GM10248 (cell line): ENCODE measurements around the gene PIP5KL1.

ENCODE experiments used
- CTCF ChIA-PET: fragments of 300-600 bp; sonication (Branson Sonifier 250); formaldehyde crosslinking; extraction: SDS; loops from one replicate; lab custom pipeline; 2021; ENCODE audit warnings: antibody characterized with exemption; lab: Yijun Ruan, JAX
- POLR2A ChIA-PET: fragments of 350-650 bp; sonication (Branson Sonifier 250); formaldehyde crosslinking; extraction: SDS; loops from one replicate; lab custom pipeline; 2020; ENCODE audit warnings: antibody characterized with exemption; lab: Yijun Ruan, JAX
- DNase-seq: peaks from one replicate; pipeline ENCODE4 v3.0.0; 2012; ENCODE audit errors: extremely low spot score
- TF ChIP-seq, protein P1 (sequence below): IDR thresholded peaks from 2 replicates; pipeline ENCODE4 v1.5.1; 2012; ENCODE audit warnings: mild to moderate bottlenecking, low read depth; ENCODE audit errors: extremely low read depth, missing control alignments, control extremely low read depth

Gene PIP5KL1

DNA sequence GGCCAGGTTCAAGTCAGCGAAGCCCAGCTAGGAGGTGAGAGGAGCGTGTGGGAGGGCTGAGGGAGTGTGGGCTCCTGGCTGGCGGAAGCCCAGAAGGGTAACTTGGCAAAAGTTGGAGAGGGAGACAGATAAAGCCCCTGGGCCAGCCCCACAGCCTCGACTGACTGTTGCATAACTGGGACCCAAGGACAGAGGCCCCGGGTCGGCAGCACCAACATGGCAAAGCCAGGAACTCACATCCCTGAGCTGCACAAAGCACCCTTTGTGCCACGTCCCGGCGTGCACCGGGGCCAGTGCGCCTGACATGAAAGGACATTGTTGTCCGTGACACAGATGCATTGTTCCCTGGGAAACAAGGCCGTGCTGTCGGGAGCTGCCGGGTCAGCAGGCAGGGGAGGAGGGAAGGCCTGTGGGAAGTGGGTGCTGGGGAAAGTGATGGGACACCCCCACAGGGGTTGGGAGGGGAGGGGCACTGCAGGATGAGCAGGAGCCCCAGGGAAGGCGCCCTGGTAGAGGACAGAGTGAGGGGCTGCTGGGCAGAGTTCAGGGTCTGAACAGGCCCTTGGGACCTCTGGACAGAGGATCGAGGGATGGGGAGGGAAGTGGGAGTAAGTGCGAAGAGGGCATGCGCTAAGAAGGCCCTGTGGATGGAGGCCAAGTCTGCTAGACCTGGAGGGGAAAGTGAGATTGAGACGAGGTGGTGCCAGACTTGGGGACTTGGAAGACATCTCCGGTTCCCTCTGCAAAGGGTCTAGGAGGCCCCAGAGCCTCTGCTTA, 20.1 kb upstream of the PIP5KL1 start:
- CTCF ChIA-PET: interaction anchor here (12.2 to 25.1 kb wide), 3 partner anchors 6 to 88 kb away, joined by 263 to 615 read pairs (median 263); no protein-coding TSS in a partner anchor

DNA sequence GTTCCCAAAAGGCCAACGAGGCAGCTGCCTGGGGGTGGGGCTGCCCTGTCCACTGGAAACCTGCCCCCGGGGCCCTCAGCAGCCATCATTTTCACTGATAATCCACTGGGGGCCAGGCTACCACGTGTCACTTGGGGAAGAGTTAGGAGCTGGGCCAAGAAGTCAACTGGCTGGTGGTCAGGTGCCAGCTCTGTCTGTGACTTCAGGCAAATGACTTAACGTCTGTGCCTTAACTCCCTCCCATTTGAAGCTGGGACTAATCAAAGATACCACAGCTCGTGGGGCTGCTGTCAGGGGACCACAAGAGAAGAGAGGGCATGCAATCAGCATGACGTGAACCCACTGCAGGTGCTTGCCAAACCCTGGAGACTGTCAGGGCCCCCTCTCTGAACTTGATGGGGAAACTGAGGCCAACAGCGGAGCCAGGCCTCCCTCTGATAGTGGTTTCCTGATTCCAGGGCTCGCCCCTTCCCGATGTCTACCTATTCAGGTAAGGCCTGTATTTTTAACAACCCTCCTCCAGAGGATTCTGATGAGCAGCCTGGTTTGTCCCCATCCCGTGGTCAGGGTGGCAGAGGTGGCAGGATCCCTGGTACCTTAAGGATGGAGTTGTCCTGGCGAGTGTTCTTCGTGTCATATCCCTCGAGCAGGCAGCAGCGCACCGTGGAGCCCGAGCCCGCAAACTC, 19.4 kb upstream of the PIP5KL1 start:
- DNase-seq: no peak
- CTCF ChIA-PET: interaction anchor here (1.5 to 25.1 kb wide), 3 partner anchors 12 to 168 kb away, joined by 8 to 615 read pairs (median 263); no protein-coding TSS in a partner anchor
- POLR2A ChIA-PET: interaction anchor here (0.5 to 1.1 kb wide), 2 partner anchors 56 to 118 kb away, joined by 3 to 7 read pairs; partner anchors contain the start of gene SLC25A25
- TF ChIP-seq, protein P1, sequence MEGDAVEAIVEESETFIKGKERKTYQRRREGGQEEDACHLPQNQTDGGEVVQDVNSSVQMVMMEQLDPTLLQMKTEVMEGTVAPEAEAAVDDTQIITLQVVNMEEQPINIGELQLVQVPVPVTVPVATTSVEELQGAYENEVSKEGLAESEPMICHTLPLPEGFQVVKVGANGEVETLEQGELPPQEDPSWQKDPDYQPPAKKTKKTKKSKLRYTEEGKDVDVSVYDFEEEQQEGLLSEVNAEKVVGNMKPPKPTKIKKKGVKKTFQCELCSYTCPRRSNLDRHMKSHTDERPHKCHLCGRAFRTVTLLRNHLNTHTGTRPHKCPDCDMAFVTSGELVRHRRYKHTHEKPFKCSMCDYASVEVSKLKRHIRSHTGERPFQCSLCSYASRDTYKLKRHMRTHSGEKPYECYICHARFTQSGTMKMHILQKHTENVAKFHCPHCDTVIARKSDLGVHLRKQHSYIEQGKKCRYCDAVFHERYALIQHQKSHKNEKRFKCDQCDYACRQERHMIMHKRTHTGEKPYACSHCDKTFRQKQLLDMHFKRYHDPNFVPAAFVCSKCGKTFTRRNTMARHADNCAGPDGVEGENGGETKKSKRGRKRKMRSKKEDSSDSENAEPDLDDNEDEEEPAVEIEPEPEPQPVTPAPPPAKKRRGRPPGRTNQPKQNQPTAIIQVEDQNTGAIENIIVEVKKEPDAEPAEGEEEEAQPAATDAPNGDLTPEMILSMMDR: no peak

More for the DNA sequence above, 20.1 kb upstream of the PIP5KL1 start:
- TF ChIP-seq, protein P1: no peak
- DNase-seq: no peak
- POLR2A ChIA-PET: interaction anchor here (0.5 to 1.1 kb wide), 3 partner anchors 56 to 118 kb away, joined by 3 to 7 read pairs (median 6); partner anchors contain the start of gene SLC25A25

DNA sequence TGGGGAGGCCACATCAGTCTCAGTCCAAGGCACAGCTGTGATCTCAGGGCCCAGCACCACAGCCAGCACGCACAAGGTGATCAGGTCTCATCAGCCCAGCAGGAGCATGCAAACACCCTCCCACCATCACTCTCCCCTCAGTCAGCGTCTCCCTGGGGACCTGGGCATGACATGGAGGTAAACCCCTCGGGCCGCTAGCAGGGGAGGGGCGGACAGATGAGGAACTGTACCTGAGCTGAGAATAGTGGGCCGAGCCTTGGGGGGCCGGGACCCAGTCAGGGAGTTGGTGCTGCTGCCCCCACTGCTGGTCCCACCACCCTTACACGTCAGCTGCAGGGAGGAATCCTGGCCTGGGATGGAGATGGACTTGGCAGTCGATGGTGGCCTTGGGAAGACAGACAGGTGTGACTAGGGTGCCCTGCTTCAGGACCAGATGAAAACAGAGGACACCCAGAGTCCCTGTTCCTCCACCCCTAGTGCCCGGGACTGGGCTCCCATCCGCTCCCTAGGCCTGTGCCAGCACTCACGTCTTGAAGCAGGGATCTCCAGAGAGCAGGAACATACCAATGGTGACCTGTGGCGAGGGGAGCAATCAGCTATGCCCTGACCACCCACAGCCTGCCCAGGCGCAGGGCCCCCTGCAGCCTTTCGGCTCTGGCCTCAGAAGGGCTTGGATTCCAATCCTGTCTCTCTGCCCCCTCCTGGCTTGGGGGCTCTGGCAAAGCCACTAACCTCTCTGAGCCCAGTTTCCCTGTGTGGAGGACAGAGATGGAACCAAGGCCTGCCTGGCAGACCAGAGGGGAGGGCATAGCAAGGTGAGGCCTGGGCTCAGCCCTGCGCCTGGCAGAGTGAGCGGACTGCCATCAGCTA, 17.5 kb upstream of the PIP5KL1 start:
- POLR2A ChIA-PET: no interaction called here
- no peak for DNase-seq
- TF ChIP-seq, protein P1: no peak
- CTCF ChIA-PET: interaction anchor here (1.2 to 25.1 kb wide), 3 partner anchors 14 to 170 kb away, joined by 4 to 615 read pairs (median 263); no protein-coding TSS in a partner anchor

DNA sequence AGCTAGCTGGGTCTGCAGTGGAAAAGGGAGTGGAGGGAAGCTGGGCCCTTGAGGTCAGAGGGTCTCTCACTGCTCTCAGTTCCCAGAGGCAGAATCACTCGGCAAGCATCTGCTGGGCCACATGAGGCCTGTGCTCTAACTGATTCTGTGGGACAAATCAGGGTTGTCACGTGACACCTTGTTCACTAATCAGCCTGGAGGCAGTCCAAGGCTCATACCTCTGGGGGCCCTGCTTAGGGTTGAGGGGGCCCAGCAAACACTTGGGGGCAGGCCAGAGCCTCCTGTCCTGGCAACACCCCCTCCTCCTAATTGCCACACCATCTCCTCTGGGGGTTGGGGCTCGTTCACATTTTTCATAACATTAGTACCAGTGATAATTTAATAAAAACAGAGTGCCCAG, 16.2 kb upstream of the PIP5KL1 start:
- CTCF ChIA-PET: interaction anchor here (0.7 to 25.1 kb wide), 4 partner anchors 15 to 171 kb away, joined by 3 to 615 read pairs (median 134); partner anchors contain the start of gene EEIG1
- DNase-seq: no peak
- POLR2A ChIA-PET: no interaction called here
- TF ChIP-seq, protein P1: no peak

DNA sequence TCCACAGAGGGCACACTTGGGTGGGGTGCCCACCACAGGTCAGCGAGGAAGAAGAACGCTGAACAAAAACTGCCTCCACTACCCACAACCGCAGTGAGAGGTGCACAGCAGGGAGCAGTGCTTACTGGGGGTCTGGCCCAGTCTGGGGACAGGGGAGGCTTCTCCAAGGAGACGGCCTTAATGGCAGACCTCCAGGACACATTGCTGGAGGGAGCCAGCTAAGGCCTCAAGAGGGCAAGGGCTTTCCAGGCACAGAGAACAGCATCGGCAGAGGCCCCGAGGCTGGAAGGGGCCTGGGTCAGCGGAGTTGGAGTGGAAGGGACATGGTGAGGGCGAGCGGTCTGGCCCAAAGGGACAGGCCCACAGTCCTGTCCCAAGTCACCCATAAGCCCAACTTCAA, 15.4 kb upstream of the PIP5KL1 start:
- POLR2A ChIA-PET: no interaction called here
- no peak for DNase-seq
- CTCF ChIA-PET: interaction anchor here (0.7 to 25.1 kb wide), 5 partner anchors 14 to 93 kb away, joined by 3 to 615 read pairs (median 48); partner anchors contain the start of genes EEIG1 and PIP5KL1
- TF ChIP-seq, protein P1: no peak

DNA sequence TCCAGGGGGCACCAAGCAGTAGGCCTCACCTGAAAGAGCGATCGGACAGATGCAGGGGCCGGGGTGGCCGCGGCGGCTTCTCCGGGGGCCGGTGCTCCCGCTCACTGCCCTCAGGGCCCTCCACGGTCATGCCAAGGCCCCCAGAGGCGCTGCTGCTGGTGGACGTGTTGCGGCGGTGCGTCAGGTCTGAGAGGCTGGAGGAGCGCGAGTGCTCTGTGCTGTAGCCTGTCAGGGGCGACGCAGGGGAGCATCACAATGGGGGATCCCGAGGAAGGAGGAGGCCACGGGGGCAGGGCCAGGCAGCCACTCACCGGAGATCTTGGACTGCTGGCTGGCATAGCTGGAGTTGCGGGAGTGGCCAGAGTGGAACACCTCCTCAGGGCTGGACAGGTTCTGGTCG, 14.8 kb upstream of the PIP5KL1 start:
- ChIA-PET POLR2A (no interaction called here), CTCF (interaction anchor here (1.5 to 25.1 kb wide), 4 partner anchors 13 to 93 kb away, joined by 5 to 615 read pairs (median 156); partner anchors contain the start of gene PIP5KL1)
- TF ChIP-seq, protein P1: no peak
- no peak for DNase-seq
